Common myeloid progenitor, CD34-positive (primary cell): ENCODE measurements around the gene SLC1A1.

Experiments used
- CTCF ChIA-PET: fragments of 350-600 bp; sonication (Branson Sonifier 250); formaldehyde crosslinking; loops from one replicate; lab custom pipeline; 2021; ENCODE audit warnings: antibody characterized with exemption; lab: Charles Lee
- POLR2A ChIA-PET: fragments of 350-600 bp; sonication (Branson Sonifier 250); formaldehyde crosslinking; loops from one replicate; lab custom pipeline; 2021; ENCODE audit warnings: antibody characterized with exemption; lab: Charles Lee
- DNase-seq, 3 donors: peaks; one replicate each; pipeline versions ENCODE4 v3.0.0 to v3.0.0-alpha.2; 2013
- H3K27ac ChIP-seq, 2 experiments: 1 replicate in 1 of 2; 2 replicates in 1 of 2; pipeline ENCODE4 v1.7.0; 2013; ENCODE audit warnings: inconsistent platforms in 2 of 2, low read length in 2 of 2, mild to moderate bottlenecking in 2 of 2, low read depth in 1 of 2, moderate library complexity in 1 of 2; ENCODE audit not compliant: severe bottlenecking in 2 of 2, insufficient read depth in 1 of 2, poor library complexity in 1 of 2
- H3K27me3 ChIP-seq, 5 experiments: replicated peaks in 2 of 5; 1 replicate in 3 of 5; 2 replicates in 2 of 5; pipeline versions ENCODE4 v1.6.1 to v1.7.0; 2013; ENCODE audit warnings: low read length in 4 of 5, mild to moderate bottlenecking in 2 of 5, moderate library complexity in 2 of 5, inconsistent platforms in 1 of 5; ENCODE audit not compliant: insufficient read depth in 5 of 5, control insufficient read depth in 4 of 5
- H3K36me3 ChIP-seq, 4 experiments: 1 replicate in 2 of 4; 2 replicates in 2 of 4; pipeline versions ENCODE4 v1.6.1 to v1.7.0; 2013; ENCODE audit warnings: low read length in 3 of 4, control low read depth in 1 of 4, mild to moderate bottlenecking in 1 of 4; ENCODE audit not compliant: control insufficient read depth in 4 of 4, insufficient read depth in 4 of 4
- H3K4me1 ChIP-seq, 4 experiments: 1 replicate in 3 of 4; 2 replicates in 1 of 4; pipeline versions ENCODE4 v1.6.1 to v1.7.1; 2013; ENCODE audit warnings: low read length in 3 of 4, mild to moderate bottlenecking in 3 of 4, control low read depth in 1 of 4, inconsistent platforms in 1 of 4, moderate library complexity in 1 of 4; ENCODE audit not compliant: control insufficient read depth in 4 of 4, insufficient read depth in 4 of 4; ENCODE audit errors: control extremely low read depth in 1 of 4
- H3K4me3 ChIP-seq, 7 experiments: 1 replicate in 4 of 7; 2 replicates in 3 of 7; pipeline versions ENCODE4 v1.5.1 to v1.7.0; 2013; ENCODE audit warnings: mild to moderate bottlenecking in 7 of 7, low read length in 6 of 7, moderate library complexity in 6 of 7, inconsistent platforms in 2 of 7, low read depth in 2 of 7, control low read depth in 1 of 7; ENCODE audit not compliant: insufficient read depth in 4 of 7, control insufficient read depth in 1 of 7; ENCODE audit errors: extremely low read depth in 1 of 7
- H3K9me3 ChIP-seq, 5 experiments: 1 replicate in 4 of 5; 2 replicates in 1 of 5; pipeline versions ENCODE4 v1.6.1 to v1.7.1; 2013; ENCODE audit warnings: low read length in 4 of 5, mild to moderate bottlenecking in 2 of 5, inconsistent platforms in 1 of 5, low read depth in 1 of 5, moderate library complexity in 1 of 5; ENCODE audit not compliant: control insufficient read depth in 4 of 5, insufficient read depth in 2 of 5; ENCODE audit errors: control extremely low read depth in 1 of 5
- WGBS: methylation state at CpG from one replicate; pipeline ENCODE4 v1.1.5; 2013; ENCODE audit not compliant: insufficient coverage; 5-methylcytosine and 5-hydroxymethylcytosine counted together

The SLC1A1 gene

DNA sequence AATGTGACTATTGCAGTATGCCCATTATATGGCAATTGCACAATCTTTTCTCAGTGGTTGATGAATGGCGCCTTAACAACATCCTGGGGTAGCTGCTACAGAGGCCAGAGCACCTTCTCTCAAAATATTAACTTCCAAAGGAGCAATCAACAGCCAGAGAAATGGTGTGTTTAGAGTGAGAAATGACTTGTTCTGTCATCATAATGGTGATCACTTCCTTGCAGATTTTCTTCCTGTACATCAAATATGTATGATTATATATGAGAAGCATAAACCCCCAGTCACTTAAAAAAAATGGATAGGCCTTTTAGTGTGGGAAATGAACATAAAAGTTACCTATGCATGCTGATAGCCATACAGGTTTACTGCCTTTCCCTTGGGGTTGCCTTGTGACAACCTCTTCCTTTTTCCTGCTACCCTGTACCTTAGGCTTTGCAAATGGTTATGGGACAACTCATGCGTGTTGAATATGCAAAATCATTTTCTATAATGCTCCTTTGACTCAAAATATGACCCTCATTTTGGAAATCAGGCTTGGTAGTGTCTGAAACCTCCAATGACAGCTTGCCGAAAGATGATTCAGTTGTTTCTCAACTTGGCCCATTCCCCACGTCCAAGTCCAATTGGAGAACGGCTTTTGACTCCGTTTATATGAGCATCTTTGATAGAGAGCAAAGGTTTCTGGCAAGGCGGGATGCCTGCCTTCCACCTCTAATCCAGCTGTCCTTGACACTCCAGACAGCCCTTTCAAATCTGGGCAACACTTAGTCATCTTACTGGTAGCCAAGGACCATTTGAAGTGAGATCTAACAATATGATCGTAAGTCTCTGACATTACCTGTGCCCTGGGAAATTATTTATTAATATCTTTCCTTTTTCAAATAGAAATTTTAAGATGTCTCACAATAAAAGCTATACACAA lies 69.3 kb downstream of the SLC1A1 start:
- CTCF ChIA-PET, result no interaction called here
- H3K9me3 ChIP-seq, result no peaks in the 10 kb centered on the region
- peaks cover 0 to 9% (median 5%) of the 10 kb centered on the region in 4 experiments for H3K4me1 ChIP-seq
- H3K27me3 ChIP-seq, result peaks cover 0 to 19% (median 5%) of the 10 kb centered on the region in 5 experiments
- H3K27ac ChIP-seq, result no peak overlapping the region
- POLR2A ChIA-PET, result no interaction called here
- 99% methylated on average over 6 of the region's 8 CpGs for WGBS
- no peak for DNase-seq
- no peaks in the 10 kb centered on the region for H3K36me3 ChIP-seq
- H3K4me3 ChIP-seq, result no peak overlapping the region

DNA sequence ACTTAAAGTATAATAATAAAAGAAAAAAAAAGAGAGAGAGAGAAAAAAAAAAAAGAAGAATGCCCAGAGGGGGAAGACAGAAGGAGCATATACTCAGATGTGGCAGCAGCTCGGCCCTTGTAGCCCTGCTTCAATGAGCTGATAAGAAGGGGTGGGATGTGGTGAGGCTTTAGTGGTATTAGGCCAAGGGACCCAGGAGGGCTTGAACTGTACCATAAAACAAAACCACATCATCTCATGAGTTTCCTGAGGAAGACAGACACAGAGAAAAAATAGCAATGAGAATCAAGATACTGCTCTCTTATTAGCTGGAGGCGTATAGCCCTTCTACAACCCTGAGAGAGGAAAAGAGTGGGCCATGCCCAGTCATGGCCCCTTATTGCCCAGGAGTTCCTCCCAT lies 72.8 kb downstream of the SLC1A1 start:
- CTCF ChIA-PET, result interaction anchor here (0.7 to 0.8 kb wide), 2 partner anchors 10 to 41 kb away, joined by 3 to 4 read pairs; no protein-coding TSS in a partner anchor
- H3K4me3 ChIP-seq, result no peak overlapping the region
- peaks cover 0 to 9% (median 5%) of the 10 kb centered on the region in 4 experiments for H3K4me1 ChIP-seq
- POLR2A ChIA-PET, result no interaction called here
- peaks cover 0 to 5% (median 0%) of the 10 kb centered on the region in 5 experiments for H3K9me3 ChIP-seq
- 0% methylated on average over 1 of the region's 2 CpGs for WGBS
- H3K27ac ChIP-seq, result no peak overlapping the region
- peaks cover 0 to 28% (median 4%) of the 10 kb centered on the region in 5 experiments for H3K27me3 ChIP-seq
- H3K36me3 ChIP-seq, result no peaks in the 10 kb centered on the region
- DNase-seq, result peak; percentile 63 to 95 (median 91)

DNA sequence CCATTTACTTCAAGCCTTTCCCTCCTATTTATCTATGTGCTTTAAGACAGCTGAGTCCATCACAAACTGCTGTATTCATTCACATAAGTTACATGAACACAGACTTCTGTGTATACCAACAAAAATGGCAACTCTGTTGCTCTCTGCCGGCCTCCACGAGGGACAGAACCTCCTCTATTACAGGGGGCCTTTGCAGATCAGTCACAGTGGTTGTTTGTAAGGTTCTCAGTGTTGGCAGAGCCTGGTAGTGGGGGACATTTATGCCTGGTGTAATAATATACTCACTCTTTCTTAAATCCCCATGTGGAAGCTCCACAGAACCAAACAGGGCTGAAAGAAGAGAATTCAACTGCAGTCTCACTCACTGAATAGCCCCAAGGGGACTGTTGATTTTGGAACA lies 76.5 kb downstream of the SLC1A1 start:
- H3K27ac ChIP-seq, result no peak overlapping the region
- peaks cover 0 to 19% (median 4%) of the 10 kb centered on the region in 5 experiments for H3K27me3 ChIP-seq
- WGBS, result no CpG with 5 or more reads among the region's 2 CpGs
- no peaks in the 10 kb centered on the region for H3K36me3 ChIP-seq
- peaks cover 0 to 5% (median 0%) of the 10 kb centered on the region in 5 experiments for H3K9me3 ChIP-seq
- ChIA-PET CTCF (no interaction called here), POLR2A (no interaction called here)
- H3K4me3 ChIP-seq, result no peak overlapping the region
- peaks cover 0 to 9% (median 5%) of the 10 kb centered on the region in 4 experiments for H3K4me1 ChIP-seq
- no peak for DNase-seq

DNA sequence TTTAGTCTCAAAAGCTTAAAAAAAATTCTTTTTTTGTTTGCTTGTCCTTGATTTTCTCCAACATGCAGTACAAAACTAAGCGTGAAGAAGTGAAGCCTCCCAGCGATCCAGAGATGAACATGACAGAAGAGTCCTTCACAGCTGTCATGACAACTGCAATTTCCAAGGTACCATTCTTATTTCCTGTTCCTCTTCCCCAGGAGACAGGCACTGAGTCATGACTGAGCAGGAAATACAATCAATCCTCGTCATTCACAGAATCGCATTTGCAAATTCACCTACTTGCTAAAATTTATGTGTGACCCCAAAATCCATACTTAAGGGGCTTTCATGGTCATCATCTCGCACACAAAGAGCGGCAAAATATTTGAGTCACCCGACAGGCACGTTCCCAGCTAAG lies 77.3 kb downstream of the SLC1A1 start:
- no peak for DNase-seq
- Histone ChIP-seq H3K36me3 (no peaks in the 10 kb centered on the region), H3K9me3 (peaks cover 0 to 5% (median 0%) of the 10 kb centered on the region in 5 experiments), H3K4me3 (no peak overlapping the region), H3K27me3 (peaks cover 0 to 25% (median 4%) of the 10 kb centered on the region in 5 experiments), H3K27ac (no peak overlapping the region), H3K4me1 (peaks cover 0 to 9% (median 5%) of the 10 kb centered on the region in 4 experiments)
- ChIA-PET POLR2A (no interaction called here), CTCF (no interaction called here)
- WGBS, result 69% methylated on average over 8 of the region's 8 CpGs

DNA sequence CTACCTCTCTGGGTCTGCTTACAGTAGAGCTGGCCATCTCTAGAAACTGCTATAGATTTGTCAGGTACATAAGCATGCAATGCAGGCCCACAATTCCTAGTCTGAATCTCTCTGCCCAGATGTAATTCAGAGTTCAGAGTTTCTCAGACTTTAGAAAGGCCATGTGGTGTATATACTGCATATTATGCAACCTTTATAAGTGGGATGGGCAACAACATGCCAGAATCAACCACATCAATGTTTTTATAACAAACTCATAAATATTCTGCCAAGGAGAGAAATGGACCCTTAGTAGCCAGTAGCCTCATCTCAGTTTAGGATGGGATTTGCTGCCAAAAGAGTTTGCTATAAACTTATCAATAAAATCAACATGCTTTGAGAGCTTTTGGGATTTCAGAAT lies 78.8 kb downstream of the SLC1A1 start:
- Histone ChIP-seq H3K4me1 (peaks cover 0 to 1% (median 0%) of the 10 kb centered on the region in 4 experiments), H3K27ac (no peak overlapping the region), H3K4me3 (no peak overlapping the region), H3K27me3 (peaks cover 0 to 31% (median 4%) of the 10 kb centered on the region in 5 experiments), H3K9me3 (peaks cover 0 to 5% (median 0%) of the 10 kb centered on the region in 5 experiments), H3K36me3 (no peaks in the 10 kb centered on the region)
- POLR2A ChIA-PET, result no interaction called here
- CTCF ChIA-PET, result no interaction called here
- DNase-seq, result no peak

DNA sequence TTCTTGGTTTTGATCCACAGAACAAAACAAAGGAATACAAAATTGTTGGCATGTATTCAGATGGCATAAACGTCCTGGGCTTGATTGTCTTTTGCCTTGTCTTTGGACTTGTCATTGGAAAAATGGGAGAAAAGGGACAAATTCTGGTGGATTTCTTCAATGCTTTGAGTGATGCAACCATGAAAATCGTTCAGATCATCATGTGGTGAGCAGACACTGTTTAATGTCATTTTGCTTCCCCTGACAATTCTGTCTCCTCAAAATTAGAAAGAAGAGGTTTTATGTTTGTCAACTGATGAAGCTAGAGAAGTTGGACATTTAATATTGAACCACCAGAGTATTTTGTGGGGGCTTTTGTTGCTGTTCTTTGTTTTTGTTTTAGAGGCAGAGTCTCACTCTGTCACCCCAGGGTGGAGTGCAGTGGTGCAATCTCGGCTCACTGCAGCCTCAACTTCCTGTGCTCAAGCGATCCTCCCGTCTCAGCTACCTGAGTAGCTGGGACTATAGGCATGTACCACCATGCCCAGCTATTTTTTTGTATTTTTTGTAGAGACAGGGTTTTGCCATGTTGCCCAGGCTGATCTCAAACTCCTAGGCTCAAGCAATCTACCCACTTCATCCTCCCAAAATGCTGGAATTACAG lies 82.0 kb downstream of the SLC1A1 start:
- DNase-seq, result no peak
- CTCF ChIA-PET, result interaction anchor here (1.1 kb wide), 1 partner anchor 9 kb away, joined by 3 read pairs; no protein-coding TSS in a partner anchor
- H3K27me3 ChIP-seq, result peaks cover 0 to 35% (median 4%) of the 10 kb centered on the region in 5 experiments
- H3K27ac ChIP-seq, result no peak overlapping the region
- H3K36me3 ChIP-seq, result no peaks in the 10 kb centered on the region
- no peaks in the 10 kb centered on the region for H3K4me1 ChIP-seq
- WGBS, result 72% methylated on average over 2 of the region's 5 CpGs
- H3K4me3 ChIP-seq, result no peak overlapping the region
- H3K9me3 ChIP-seq, result no peaks in the 10 kb centered on the region
- POLR2A ChIA-PET, result no interaction called here
